ENCODE data around the gene MEX3B.

Gene MEX3B

DNA sequence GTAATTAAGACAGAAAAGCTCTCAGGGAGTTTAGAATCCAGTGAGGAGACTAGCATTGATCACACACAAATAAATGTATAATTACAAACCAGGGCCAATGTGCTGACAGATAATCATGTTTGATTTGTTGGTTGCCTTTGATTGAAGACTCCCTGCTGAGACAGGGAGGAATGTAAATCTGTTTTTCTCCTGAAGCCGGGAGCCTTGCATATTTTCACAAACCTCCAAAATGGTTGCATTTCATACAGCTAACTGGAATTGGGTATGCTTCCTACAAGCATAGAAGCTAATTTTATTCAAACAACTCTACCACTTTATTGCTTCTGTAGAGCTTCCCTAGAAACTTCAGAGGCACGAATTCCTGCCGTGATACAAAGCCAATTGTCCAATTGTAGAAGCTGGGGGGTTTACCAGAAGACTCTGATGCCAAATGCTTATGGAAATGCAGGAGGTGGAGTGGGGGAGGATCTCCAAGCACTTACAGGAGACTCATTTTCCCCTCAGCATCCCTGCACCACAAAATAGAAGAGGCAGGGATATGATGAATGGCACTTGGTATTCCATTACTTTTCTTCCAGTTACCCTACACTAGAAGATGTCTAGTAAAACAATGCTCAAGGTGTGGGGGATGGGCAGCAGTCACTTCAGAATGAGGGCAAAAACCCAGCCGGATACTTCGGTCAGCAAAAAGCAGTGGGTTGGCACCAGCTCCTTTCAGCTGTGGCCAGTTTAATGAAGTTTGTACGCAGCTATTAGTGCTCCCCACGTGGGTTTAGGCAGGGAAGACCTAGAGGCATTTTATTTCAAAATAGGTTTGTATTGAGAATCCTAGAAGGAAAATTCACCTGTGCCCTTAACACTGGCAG is 11.4 kb upstream of the MEX3B start:
- ChIA-PET POLR2A (no interaction called here), CTCF (interaction anchor here (1.9 kb wide), 1 partner anchor 9 kb away, joined by 12 read pairs; no protein-coding TSS in a partner anchor)
- no peak overlapping the region for H3K4me3 ChIP-seq (ENCODE audit: low read depth, low read length)
- DNase-seq (ENCODE audit: low read depth, low spot score), result no peak
- no peak for TF ChIP-seq CTCF (IDR thresholded peaks at IDR 0.05; ENCODE audit: insufficient read depth, low read length, missing control alignments)

DNA sequence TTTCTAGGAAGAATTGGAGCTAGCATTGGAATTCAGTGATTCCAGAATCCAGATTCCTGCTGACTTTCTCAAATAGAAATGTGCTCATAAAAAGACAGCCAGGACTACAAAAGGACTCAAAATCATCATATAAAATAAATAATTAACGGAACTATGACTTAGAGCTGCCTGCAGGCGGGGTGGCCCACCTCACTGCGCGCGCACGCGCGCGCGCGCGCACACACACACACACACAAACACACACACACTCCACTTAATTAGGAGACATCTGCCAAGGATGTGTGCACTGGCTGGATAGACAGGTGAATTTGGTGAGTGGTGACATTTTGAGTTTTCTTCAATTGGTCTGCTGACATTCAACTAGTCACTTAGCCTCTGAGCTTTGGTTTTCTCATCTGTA is 6.9 kb upstream of the MEX3B start:
- POLR2A ChIA-PET, result no interaction called here
- no peak overlapping the region for H3K4me3 ChIP-seq (ENCODE audit: low read depth, low read length)
- DNase-seq (ENCODE audit: low read depth, low spot score), result no peak
- no peak for TF ChIP-seq CTCF (IDR thresholded peaks at IDR 0.05; ENCODE audit: insufficient read depth, low read length, missing control alignments)
- CTCF ChIA-PET, result interaction anchor here (1.4 to 1.5 kb wide), 2 partner anchors 10 to 29 kb away, joined by 3 read pairs; no protein-coding TSS in a partner anchor

DNA sequence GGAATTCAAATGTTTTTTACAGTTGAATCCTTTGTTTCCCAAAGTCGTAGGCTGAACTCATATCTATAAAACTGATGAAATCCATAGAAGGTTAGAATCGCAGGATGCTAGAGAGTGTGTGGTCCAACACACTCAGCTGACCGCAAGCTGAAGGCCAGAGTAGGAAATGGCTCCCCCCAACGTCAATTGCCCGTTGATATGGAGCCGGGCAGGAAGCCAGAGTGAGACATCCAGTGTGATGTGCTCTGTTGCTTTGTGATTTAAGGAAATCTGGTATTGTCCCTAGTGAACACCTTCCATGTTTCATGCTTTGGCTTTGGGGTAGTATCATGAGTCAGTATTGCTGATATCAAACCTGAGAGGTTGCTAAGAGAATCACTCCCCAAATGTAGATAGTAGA is 5.8 kb upstream of the MEX3B start:
- CTCF ChIA-PET, result interaction anchor here (1.3 kb wide), 1 partner anchor 11 kb away, joined by 4 read pairs; no protein-coding TSS in a partner anchor
- no peak for TF ChIP-seq CTCF (IDR thresholded peaks at IDR 0.05; ENCODE audit: insufficient read depth, low read length, missing control alignments)
- no peak for DNase-seq (ENCODE audit: low read depth, low spot score)
- POLR2A ChIA-PET, result no interaction called here
- no peak overlapping the region for H3K4me3 ChIP-seq (ENCODE audit: low read depth, low read length)

DNA sequence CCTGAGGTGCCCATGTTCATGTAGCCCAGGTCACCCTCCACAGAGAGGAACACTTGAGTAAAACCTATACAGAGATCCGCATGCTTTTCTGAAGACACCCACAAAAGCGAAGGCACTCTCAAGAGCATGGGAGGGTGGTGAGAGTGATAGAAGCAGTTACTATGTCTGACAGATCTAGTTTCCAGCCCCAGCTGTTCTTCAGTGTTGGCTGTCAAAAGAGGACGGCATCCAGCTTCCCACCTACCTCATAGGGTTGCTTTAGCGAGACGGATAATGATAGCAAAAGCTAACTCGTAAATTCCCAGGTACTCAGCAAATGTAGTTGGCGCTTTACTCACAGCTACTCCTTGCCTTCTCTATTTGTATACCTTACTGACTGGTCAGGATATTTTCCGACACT is 3.0 kb upstream of the MEX3B start:
- H3K4me3 ChIP-seq (ENCODE audit: low read depth, low read length), result no peak overlapping the region
- no peak for DNase-seq (ENCODE audit: low read depth, low spot score)
- POLR2A ChIA-PET, result no interaction called here
- TF ChIP-seq CTCF (IDR thresholded peaks at IDR 0.05; ENCODE audit: insufficient read depth, low read length, missing control alignments), result no peak
- CTCF ChIA-PET, result interaction anchor here (1.1 to 3.8 kb wide), 8 partner anchors 9 to 641 kb away, joined by 3 to 12 read pairs (median 6); no protein-coding TSS in a partner anchor

- ChIA-PET CTCF (interaction anchor here (0.8 to 3.8 kb wide), 11 partner anchors 10 to 637 kb away, joined by 3 to 12 read pairs (median 6); no protein-coding TSS in a partner anchor), POLR2A (interaction anchor here (0.6 to 1.2 kb wide), 2 partner anchors 81 to 963 kb away, joined by 3 to 5 read pairs; no protein-coding TSS in a partner anchor)
- peak overlapping the region; percentile 62 for H3K4me3 ChIP-seq (ENCODE audit: low read depth, low read length)
- no peak for DNase-seq (ENCODE audit: low read depth, low spot score)
- no peak for TF ChIP-seq CTCF (IDR thresholded peaks at IDR 0.05; ENCODE audit: insufficient read depth, low read length, missing control alignments)
These were observed 1.9 kb upstream of the MEX3B start for GRCh38 chr15:82047453-82048400.

All from AG04449 (cell line).